ENCODE results near the gene DNASE1L3.

DNASE1L3 gene

GRCh38 chr3:58177747-58178527 is 32.8 kb downstream of the DNASE1L3 start:
- peak; percentile 77 for DNase-seq (ENCODE audit: low spot score)

- no peak for DNase-seq (ENCODE audit: low spot score)
Observed at GRCh38 chr3:58176827-58177489, 33.8 kb downstream of the DNASE1L3 start.

- DNase-seq (ENCODE audit: low spot score) = no peak
Observed at GRCh38 chr3:58176185-58176530, 34.6 kb downstream of the DNASE1L3 start.

GRCh38 chr3:58175437-58176184 is 35.2 kb downstream of the DNASE1L3 start:
- no peak for DNase-seq (ENCODE audit: low spot score)

- no peak for DNase-seq (ENCODE audit: low spot score)
Observed at GRCh38 chr3:58175187-58175436, 35.7 kb downstream of the DNASE1L3 start.

GRCh38 chr3:58173669-58174398 is 36.9 kb downstream of the DNASE1L3 start:
- no peak for DNase-seq (ENCODE audit: low spot score)

GRCh38 chr3:58173029-58173668 is 37.6 kb downstream of the DNASE1L3 start:
- DNase-seq (ENCODE audit: low spot score) = no peak

- no peak for DNase-seq (ENCODE audit: low spot score)
Observed at GRCh38 chr3:58171126-58171525, 39.6 kb downstream of the DNASE1L3 start.

- no peak for DNase-seq (ENCODE audit: low spot score)
Observed at GRCh38 chr3:58170376-58170775, 40.4 kb downstream of the DNASE1L3 start.

GRCh38 chr3:58169371-58169770 is 41.4 kb downstream of the DNASE1L3 start:
- no peak for DNase-seq (ENCODE audit: low spot score)

GRCh38 chr3:58168498-58168897 is 42.3 kb downstream of the DNASE1L3 start:
- no peak for DNase-seq (ENCODE audit: low spot score)

- peak; percentile 65 for DNase-seq (ENCODE audit: low spot score)
Observed at GRCh38 chr3:58167431-58168351, 43.1 kb downstream of the DNASE1L3 start.

- DNase-seq (ENCODE audit: low spot score) = no peak
Observed at GRCh38 chr3:58164906-58165821, 45.6 kb downstream of the DNASE1L3 start.

- no peak for DNase-seq (ENCODE audit: low spot score)
Observed at GRCh38 chr3:58164199-58164879, 46.4 kb downstream of the DNASE1L3 start.

- no peak for DNase-seq (ENCODE audit: low spot score)
Observed at GRCh38 chr3:58163234-58163633, 47.5 kb downstream of the DNASE1L3 start.

GRCh38 chr3:58161435-58162398 is 49.1 kb downstream of the DNASE1L3 start:
- DNase-seq (ENCODE audit: low spot score) = no peak

- DNase-seq (ENCODE audit: low spot score) = no peak
Observed at GRCh38 chr3:58160399-58160798, 50.4 kb downstream of the DNASE1L3 start.

Data from globus pallidus (tissue), 1 donor.